NCI-H187 treated with DMSO at 0.1 percent for 48 hours (cell line): ENCODE results near the gene LPP.

ENCODE experiments used
- DNase-seq: peaks from one replicate; lab custom pipeline; 2025; lab: John Stamatoyannopoulos, UW

LPP gene

DNA sequence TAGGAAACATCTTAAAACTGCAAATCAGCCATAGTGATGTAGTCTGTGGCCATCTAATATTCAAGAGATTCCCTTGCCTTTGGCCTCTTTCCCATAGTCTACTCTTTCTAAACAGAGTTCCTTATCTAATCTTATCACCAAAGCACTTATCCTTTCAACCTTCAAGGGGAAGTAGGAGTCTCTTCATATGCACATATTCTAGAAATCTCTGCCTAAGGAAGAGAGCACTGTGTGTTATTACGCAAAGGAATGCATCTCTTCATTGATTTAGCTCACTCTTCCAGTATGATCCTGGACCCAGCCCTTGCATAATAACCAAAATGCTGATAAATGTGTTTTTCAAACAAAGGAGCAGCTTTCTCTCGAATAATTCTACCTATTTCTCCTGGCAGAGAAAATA, 764.1 kb downstream of the LPP start:
- no peak for DNase-seq

DNA sequence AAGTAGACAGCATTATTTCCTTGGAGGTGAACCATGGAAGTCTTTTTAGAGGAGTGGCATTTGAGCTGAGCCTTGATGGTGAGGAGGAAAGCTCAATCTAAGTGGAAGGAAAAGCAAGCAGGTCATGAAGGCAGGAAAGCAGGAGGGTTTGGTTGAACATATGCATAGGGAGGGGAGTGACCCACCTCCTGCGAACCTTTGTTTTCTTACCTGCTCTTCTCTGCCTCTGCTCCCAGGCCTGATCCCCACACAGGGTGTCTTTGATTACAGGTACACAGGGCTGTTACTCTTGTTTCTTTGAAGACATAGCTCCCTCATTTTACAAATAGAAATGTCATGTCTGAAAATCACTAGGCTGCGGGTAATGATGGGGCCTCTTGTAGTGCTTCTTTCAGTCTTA, 769.7 kb downstream of the LPP start:
- DNase-seq = no peak

DNA sequence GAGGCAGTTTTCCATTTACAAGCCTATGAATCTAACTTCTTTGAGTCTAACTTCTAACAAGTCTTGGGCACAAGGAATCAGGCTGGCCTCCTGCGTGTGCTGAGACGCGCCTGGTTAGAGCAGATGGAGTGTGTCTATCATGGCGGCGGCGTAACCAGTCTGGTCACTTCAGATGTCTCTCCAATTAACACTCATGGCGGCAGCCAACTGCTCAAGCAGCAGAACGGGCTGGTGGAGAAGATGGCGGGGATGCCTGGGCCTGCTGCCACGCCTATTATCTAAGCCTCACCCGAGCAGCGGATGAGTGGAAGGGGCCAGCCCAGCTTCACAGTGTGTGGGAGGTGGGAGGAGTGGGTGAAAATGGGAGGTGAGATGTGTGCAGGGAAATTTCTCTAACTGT, 771.4 kb downstream of the LPP start:
- DNase-seq = no peak

DNA sequence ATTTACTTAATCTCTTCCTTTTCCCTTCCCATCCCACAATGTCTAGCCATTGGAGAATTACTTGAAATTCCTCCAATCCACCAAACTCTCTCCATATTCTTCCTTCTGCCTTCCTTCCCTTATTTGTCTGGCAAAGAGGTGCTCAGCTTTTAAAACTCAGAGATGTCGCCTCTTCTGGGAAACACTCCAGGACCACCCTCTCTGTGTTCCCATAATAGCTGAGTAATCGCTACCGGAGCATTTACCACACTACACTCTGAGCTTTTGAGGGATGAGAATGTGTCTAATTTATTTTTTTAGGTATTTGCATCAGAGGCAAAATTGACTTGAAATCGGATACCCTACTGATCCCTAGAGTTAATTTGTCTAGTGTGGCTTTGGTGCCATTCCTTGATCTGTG, 772.2 kb downstream of the LPP start:
- DNase-seq = no peak

DNA sequence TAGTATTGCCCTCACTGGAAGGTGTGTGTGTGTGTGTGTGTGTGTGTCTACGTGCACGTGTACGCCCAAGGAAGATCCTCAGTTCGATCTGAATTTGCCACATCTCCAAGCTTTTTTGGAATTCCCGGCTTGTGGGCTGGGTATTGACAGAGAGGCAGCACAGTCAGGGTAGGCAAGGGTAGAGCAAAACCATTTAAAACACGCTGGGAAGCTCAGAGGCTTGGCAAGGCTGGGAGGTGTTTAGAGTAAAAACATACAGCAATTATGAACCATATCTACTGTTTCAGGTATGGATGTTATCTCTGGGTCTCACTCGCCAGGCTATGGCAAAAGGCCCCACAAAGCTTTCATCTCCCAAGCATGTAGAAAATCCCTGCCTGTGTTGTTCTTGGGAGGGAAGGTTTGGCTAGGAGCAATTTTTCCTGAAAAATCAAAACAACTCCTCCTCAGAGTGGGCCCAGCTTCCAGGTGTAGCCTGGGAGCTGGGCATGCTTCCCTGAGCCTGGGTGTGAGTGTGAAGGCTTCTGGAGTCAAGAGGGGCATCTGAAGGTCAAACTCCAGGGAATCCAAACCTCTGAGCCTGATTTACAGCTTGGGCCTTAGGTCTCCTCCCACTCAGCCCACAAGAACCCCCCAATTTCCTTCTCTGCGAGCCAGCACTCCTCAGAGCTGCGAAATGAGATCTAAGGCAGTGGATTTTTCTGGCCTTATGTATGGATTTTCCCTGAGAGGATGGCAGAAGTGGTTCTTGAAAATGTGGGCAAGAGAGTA, 773.0 kb downstream of the LPP start:
- no peak for DNase-seq

DNA sequence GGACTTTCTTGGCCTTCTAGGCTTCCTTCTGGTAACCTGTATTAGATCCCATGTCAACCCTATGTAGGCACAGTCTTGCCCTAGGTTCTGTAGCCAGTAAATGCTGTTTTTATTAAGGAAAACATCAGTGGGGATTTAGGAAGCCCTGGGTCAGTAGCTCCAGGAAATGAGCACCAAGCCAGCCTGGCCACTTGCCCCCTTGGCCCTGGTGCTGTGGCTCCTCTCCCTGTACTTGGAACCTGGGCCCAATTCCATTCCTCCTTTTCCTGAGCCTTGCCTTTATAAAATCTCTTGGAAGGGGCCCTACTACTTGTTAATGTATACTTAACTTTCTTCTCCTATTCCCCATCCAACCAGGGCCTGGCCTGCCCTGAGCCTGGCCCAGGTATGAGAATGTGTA, 774.0 kb downstream of the LPP start:
- no peak for DNase-seq

DNA sequence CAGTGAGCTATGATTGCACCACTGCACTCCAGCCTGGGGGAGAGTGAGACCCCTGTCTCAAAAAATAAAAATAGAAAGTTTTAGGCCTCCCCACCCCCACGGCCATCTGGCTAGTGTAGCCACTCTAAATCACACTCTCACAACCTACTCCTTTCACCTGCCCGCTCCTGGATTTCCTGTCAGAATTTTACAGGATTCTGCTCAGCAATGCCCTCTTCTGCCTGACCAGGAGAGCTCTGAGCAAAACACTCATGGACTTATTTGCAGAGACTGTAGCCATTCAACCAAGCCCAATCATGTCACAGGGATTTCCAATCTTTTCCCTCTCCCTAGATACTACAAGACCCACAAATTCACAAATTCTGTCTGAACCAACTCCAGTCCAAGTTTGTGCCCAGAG, 775.2 kb downstream of the LPP start:
- DNase-seq = no peak

DNA sequence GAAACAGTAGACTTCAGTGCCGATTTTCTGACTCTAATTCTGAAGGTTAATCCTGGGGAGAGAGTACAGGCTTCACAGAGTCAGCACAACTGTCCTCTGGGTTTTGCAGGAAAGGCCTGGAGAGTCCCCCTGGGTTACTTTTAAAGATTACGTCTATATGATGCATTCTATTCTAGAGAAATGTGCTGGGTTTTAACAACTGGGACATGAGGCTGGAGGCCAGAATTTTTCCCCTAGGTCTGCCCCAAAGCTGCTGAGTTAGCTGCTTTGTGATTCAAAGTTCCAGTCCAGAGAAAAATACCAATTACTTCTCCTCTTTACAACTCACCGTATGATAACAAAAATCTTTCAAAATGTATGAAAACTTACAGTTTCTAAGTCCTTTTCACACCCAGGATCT, 777.1 kb downstream of the LPP start:
- no peak for DNase-seq

DNA sequence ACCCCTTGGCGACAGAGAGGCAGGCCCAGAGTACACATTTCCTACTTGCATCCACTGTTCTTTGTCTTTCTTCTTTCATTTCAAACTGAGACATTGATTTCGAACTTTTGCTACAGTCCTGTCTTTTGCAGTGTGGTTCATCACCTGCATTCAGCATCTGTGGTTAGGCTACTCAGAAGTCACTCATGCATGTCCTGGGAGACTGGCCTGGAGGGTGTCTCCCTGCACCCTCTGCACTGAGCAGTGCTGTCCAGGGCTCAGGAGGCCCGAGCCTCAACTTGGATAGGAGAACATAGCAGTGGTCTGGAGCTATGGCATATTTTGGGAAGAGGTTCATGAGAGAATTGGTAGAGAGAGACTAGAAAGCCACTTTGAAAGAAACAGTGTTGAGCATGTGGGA, 777.6 kb downstream of the LPP start:
- no peak for DNase-seq

DNA sequence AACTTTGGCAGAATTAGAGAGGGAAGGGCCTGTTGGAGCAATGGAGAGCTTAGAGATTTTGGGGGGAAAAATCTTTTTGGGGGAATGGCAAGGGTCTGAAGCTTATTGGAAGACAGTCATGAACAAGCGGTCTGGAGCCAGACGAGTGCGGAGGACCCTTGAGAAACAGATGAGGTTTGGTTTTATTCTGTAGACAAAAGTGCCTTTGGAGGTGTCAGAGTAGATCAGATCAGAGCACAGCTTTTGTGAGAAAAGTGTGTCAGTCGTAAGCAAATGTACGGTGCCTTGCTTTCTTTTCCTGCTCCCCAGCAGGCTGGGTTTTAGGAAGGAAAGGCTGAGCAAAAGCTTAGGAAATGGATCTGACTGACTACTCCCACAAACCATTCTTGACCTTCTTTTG, 781.0 kb downstream of the LPP start:
- no peak for DNase-seq

DNA sequence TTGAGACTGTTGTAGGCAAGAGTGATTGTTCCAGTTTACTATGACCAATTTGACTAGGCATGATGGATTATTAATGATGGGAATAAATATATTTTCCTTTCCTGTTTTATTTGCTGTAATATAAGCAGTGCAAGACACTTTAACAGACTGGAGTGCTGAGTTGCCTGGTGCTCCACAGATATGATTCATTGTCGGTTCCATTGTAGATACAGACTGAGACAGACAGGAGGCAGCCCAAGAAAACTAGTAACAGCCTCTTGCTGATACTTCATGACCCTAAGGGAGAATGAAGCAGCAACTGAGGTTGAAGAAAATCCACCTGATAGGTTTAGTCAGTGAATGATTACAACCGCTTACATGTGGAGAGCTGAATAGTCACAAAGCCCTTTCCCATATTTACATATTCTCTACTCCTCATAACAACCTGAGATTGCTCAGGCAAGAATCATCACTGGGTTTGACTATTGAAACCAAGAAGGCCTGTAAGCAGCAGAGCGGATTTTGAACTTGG, 782.7 kb downstream of the LPP start:
- DNase-seq = no peak

DNA sequence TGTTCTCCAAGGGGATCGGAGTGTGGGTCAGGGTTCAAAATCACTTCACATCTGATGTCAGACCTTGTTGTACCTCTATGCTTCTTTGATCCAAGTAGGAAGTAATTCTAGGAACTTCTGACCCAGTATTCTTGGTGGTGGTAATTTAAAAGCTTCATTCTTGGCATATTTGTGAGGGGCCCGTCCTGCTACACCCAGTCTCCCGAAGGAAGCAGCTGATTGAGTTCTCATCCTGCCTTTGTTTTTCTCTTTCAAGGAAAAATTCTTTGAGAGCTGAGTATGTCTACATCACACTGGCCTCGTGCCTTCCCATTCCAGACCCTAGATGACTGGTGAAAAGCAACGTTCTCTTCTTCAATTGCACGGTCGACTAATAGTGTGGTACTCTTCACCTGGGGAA, 783.4 kb downstream of the LPP start:
- DNase-seq = no peak

DNA sequence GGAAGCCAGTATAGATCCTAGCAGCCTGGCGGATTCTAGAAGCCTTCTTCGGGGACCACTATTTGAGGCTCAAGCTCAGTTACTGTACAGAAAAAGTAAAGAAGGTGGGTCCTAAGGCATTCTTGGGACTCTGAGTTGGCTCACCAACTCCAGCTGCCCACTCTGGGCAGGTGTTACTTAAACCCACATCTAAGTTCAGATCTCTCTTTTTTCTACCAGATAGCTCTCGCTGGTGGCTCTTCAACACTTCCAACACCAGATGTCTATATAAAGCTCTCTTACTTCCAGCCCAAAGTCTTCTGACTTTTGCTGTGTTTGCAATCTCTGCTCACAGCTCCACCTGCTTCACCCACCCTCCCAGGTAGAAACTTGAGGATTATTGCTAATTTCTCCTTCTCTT, 785.0 kb downstream of the LPP start:
- DNase-seq = no peak

DNA sequence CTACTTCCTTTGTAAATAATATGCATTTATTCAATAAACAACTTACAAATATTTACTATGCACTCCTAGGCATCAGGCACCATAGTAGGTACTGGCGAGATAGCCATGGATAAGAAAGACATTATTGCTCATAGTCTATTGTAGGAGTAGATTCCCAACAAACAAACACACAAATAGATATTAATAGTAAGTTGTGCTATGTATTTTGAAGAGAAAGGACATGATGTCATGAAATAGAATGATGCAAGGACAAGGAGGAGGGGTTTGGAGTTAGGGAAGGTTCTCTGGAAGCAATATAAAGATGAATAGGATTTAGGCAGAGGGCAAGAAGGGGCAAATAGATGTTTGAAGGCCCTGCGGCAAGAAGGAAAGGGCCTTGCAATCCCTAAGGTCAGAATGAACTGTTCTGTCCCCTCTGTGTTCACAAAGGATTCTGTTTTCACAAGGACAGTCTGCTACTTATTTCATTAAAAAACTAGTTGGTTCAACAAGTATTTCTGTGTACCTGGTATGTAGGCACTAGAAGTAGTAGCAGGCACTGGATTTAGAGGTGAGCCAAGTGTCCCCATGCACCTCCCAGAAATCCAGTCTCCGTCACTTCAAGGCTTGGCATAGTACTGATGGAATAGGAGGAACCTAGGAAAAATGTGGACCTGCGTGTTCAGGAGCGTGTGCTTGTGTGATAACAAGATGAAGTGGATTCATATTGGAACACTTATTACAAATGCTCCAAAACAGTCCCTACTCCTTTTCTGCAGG, 786.0 kb downstream of the LPP start:
- no peak for DNase-seq
